Thymus (tissue), 11 donors: ENCODE results near the gene SAP130. TPM values are rescaled to one million over a fixed set of nuclear protein-coding genes. Genes with fewer than 3 reads are reported as not detected.

Source experiments
- DNase-seq, 9 donors: peaks; one replicate each; pipeline ENCODE4 v3.0.0-alpha.2; 2013; ENCODE audit warnings: low spot score in 9 of 9, low read depth in 6 of 9, missing footprints in 1 of 9
- H3K27ac ChIP-seq, 2 donors: one replicate each; pipeline ENCODE4 v1.5.1; 2013; ENCODE audit warnings: control low read depth in 1 of 2, low read depth in 1 of 2, low read length in 1 of 2, mild to moderate bottlenecking in 1 of 2, moderate library complexity in 1 of 2
- H3K27me3 ChIP-seq, 2 donors: one replicate each; pipeline ENCODE4 v1.5.1; 2013; ENCODE audit warnings: low read length in 1 of 2; ENCODE audit not compliant: control insufficient read depth in 2 of 2, insufficient read depth in 1 of 2
- H3K36me3 ChIP-seq, 2 donors: one replicate each; pipeline ENCODE4 v1.5.1; 2013; ENCODE audit warnings: low read length in 1 of 2, mild to moderate bottlenecking in 1 of 2, moderate library complexity in 1 of 2; ENCODE audit not compliant: control insufficient read depth in 2 of 2, insufficient read depth in 2 of 2
- H3K4me1 ChIP-seq, 2 donors: one replicate each; pipeline ENCODE4 v1.5.1; 2013; ENCODE audit warnings: low read length in 2 of 2; ENCODE audit not compliant: control insufficient read depth in 2 of 2, insufficient read depth in 2 of 2
- H3K4me3 ChIP-seq, 2 donors: one replicate each; pipeline ENCODE4 v1.5.1; 2013; ENCODE audit warnings: low read length in 2 of 2, control low read depth in 1 of 2, mild to moderate bottlenecking in 1 of 2
- H3K9me3 ChIP-seq, 2 donors: one replicate each; pipeline ENCODE4 v1.5.1; 2013; ENCODE audit warnings: low read length in 1 of 2, mild to moderate bottlenecking in 1 of 2; ENCODE audit not compliant: control insufficient read depth in 2 of 2, insufficient read depth in 1 of 2
- WGBS: extraction: QIAGEN DNeasy Blood & Tissue Kit; methylation state at CpG from one replicate; pipeline ENCODE4 v1.1.7; 2013; 5-methylcytosine and 5-hydroxymethylcytosine counted together
- polyA plus RNA-seq: library from polyadenylated mRNA; stranded (reverse); fragments of 200-250 nt; gene quantifications from one replicate; pipeline ENCODE4 v1.2.3, GENCODE V29; 2013
- total RNA-seq: library from RNA; stranded (reverse); fragments of 120-200 nt; gene quantifications from one replicate; pipeline ENCODE4 v1.2.4, GENCODE V29; 2013
- donor health status: healthy.

Gene SAP130
- total and polyA plus RNA-seq, 2 donors, result 4.5 to 9.3 TPM

DNA sequence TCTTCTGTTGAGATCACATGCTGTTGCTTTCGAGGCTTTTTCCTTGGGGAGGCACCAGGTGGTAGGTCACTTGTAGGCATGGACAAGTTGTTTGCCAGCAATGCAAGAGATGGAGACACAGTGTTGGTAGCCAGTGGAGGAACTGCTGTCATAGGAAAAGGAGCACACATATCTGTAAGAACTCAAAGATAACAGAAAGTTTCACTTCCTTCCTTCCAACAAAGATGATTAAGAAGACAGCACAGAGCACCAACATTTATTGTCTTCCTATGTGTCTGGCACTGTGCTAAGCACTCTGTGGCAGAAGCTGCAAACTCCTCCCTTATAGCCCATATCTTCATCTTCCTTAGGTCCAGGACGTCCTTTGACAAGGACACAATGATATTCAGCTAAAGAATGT lies 77.6 kb downstream of the SAP130 start:
- Histone ChIP-seq H3K27me3 (no peaks in the 10 kb centered on the region), H3K4me3 (no peak overlapping the region), H3K27ac (no peak overlapping the region), H3K36me3 (peaks cover 58 to 78% of the 10 kb centered on the region in 2 donors), H3K9me3 (no peaks in the 10 kb centered on the region), H3K4me1 (no peaks in the 10 kb centered on the region)
- 100% methylated on average over 2 of the region's 2 CpGs for WGBS
- no peak for DNase-seq

DNA sequence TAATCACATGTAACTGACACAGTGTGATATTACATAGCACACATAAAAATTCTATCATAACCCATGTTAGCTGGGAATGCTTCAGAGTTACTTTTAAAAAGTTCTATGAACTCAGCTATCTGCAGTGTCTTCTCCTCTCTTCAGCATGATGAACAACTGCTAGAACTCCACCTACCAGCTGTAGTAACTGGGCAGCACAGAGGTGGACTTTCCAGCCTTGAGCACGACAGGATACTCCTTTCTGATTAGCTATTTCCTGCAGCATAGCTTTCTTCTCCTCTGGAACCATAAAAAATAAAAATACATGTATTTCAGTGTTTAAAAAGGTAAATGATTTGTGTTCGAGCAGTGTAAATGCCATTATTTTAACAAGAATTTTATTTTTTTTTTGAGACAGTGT lies 82.6 kb downstream of the SAP130 start:
- no peaks in the 10 kb centered on the region for H3K4me1 ChIP-seq
- no peaks in the 10 kb centered on the region for H3K27me3 ChIP-seq
- H3K4me3 ChIP-seq, result no peak overlapping the region
- peaks cover 71 to 85% of the 10 kb centered on the region in 2 donors for H3K36me3 ChIP-seq
- WGBS, result 100% methylated on average over 2 of the region's 2 CpGs
- H3K9me3 ChIP-seq, result peaks cover 0 to 1% of the 10 kb centered on the region in 2 donors
- no peak for DNase-seq
- H3K27ac ChIP-seq, result no peak overlapping the region

DNA sequence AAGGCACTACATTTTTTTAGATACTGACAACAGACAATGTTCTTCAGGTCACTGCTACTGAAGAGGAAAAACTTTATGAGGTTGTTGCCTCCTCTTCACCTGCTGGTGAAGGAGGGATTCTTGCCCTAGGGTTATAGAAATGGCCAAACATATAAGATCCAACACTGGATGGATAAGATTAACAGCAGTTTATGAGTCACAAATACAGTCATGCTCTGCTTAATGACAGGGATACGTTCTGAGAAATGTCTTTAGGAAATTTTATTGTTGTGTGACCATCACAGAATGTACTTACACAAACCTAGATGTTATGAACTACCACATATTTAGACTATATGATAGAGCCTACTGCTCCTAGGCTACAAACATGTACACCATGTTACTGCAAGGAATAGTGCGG lies 84.7 kb downstream of the SAP130 start:
- no peak for DNase-seq
- no peaks in the 10 kb centered on the region for H3K4me1 ChIP-seq
- WGBS, result 97% methylated on average over 2 of the region's 2 CpGs
- H3K36me3 ChIP-seq, result peaks cover 65 to 67% of the 10 kb centered on the region in 2 donors
- no peak overlapping the region for H3K4me3 ChIP-seq
- no peaks in the 10 kb centered on the region for H3K27me3 ChIP-seq
- no peak overlapping the region for H3K27ac ChIP-seq
- H3K9me3 ChIP-seq, result peaks cover 0 to 1% of the 10 kb centered on the region in 2 donors

DNA sequence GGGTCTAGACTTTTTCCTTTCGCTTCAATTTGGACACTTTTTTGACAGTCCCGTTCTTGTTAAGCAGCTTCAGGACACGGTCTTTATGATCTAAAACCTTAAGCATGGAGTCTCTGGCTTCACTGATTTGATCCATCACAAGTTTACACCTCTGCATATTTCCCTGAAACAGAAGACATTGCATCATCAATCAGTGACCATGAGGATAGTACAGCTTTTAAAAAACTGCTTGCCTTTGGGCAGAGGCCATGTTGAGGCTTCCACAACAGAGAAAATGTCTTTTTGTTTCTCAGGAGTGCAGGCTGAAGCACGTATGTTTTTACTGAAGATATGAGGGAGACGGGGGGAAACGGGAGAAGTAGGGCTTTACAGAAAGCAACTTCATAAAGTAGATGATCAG lies 85.9 kb downstream of the SAP130 start:
- H3K4me1 ChIP-seq, result no peaks in the 10 kb centered on the region
- no peak for DNase-seq
- H3K4me3 ChIP-seq, result no peak overlapping the region
- no peaks in the 10 kb centered on the region for H3K27me3 ChIP-seq
- peaks cover 59% of the 10 kb centered on the region in 2 donors for H3K36me3 ChIP-seq
- no peak overlapping the region for H3K27ac ChIP-seq
- 97% methylated on average over 6 of the region's 6 CpGs for WGBS
- peaks cover 0 to 1% of the 10 kb centered on the region in 2 donors for H3K9me3 ChIP-seq

DNA sequence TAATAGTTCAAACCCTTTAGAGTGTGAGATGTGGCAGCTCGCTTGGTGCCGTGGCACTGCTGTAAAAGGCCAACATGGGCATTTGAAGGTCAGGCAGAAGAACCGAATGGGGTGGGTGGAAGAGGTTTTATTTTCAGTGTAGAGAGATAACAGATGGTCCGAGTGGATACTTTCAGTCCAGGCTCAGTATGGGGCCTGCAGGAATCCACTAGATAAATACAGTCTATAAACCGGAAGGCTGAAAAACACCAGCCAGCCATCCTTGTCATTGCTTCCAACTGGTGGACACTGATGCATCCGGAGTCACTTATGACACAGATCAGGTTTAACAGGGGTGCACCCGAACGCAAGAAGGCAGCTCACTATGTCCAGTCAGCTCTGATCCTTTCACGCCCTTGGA lies 86.4 kb downstream of the SAP130 start:
- 98% methylated on average over 9 of the region's 9 CpGs for WGBS
- H3K9me3 ChIP-seq, result peaks cover 0 to 1% of the 10 kb centered on the region in 2 donors
- no peak for DNase-seq
- H3K27ac ChIP-seq, result no peak overlapping the region
- peaks cover 54 to 57% of the 10 kb centered on the region in 2 donors for H3K36me3 ChIP-seq
- H3K4me3 ChIP-seq, result no peak overlapping the region
- H3K27me3 ChIP-seq, result no peaks in the 10 kb centered on the region
- H3K4me1 ChIP-seq, result no peaks in the 10 kb centered on the region

- Histone ChIP-seq H3K27me3 (no peaks in the 10 kb centered on the region), H3K4me1 (no peaks in the 10 kb centered on the region), H3K27ac (no peak overlapping the region), H3K4me3 (no peak overlapping the region), H3K36me3 (peaks cover 46 to 51% of the 10 kb centered on the region in 2 donors), H3K9me3 (peaks cover 0 to 1% of the 10 kb centered on the region in 2 donors)
- DNase-seq, result no peak
- 90% methylated on average over 12 of the region's 12 CpGs for WGBS
Measured at GRCh38 chr2:127940641-127941040, 87.2 kb downstream of the SAP130 start.

DNA sequence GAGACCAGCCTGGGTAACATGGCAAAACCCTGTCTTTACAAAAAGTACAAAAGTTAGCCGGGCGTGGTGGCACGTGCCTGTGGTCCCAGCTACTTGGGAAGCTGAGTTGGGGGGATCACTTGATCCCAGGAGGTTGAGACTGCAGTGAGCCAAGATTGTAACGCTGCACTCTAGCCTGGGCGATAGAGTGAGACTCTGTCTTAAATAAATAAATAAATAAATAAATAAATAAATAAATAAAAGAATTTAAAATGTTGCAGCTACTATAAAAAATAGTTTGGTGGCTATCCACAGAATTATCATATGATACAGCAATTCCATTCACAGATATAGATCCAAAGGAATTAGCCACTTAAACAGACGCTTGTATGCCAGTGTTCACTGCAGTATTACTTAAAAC lies 92.5 kb downstream of the SAP130 start:
- Histone ChIP-seq H3K4me1 (no peaks in the 10 kb centered on the region), H3K36me3 (peaks cover 2% of the 10 kb centered on the region in 2 donors), H3K9me3 (no peaks in the 10 kb centered on the region), H3K27ac (no peak overlapping the region), H3K4me3 (no peak overlapping the region), H3K27me3 (no peaks in the 10 kb centered on the region)
- DNase-seq, result no peak
- WGBS, result 96% methylated on average over 6 of the region's 6 CpGs

DNA sequence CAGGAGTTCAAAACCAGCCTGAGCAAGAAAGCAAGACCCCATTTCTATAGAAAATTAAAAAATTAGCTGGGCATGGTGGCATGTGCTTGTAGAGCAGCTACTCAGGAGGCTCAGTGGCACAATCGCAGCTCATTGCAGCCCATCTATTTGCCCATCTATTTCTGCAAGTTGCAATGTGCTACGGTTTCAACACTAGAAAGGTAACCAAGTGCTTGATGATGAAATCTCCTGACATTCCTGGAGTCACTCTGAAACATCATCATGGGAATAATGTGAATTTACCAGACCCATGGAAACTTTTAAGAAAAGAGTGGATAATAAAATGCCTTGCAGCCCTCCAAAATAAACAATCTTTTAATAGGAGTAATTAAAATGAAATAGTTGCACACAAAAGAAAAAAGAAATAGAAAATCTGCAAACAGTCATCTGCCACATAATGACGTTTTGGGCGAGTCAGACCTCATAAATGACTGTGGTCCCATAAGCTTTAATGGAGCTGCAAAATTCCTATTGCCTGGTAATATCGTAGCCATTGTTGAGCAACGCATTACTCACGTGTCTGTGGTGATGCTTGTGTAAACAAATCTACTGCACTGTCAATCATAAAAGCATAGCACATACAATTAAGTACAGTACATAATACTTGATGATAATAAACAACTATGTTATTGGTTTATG lies 95.5 kb downstream of the SAP130 start:
- 95% methylated on average over 7 of the region's 7 CpGs for WGBS
- H3K4me1 ChIP-seq, result no peaks in the 10 kb centered on the region
- H3K9me3 ChIP-seq, result no peaks in the 10 kb centered on the region
- no peak overlapping the region for H3K4me3 ChIP-seq
- H3K36me3 ChIP-seq, result no peaks in the 10 kb centered on the region
- no peaks in the 10 kb centered on the region for H3K27me3 ChIP-seq
- no peak for DNase-seq
- no peak overlapping the region for H3K27ac ChIP-seq

DNA sequence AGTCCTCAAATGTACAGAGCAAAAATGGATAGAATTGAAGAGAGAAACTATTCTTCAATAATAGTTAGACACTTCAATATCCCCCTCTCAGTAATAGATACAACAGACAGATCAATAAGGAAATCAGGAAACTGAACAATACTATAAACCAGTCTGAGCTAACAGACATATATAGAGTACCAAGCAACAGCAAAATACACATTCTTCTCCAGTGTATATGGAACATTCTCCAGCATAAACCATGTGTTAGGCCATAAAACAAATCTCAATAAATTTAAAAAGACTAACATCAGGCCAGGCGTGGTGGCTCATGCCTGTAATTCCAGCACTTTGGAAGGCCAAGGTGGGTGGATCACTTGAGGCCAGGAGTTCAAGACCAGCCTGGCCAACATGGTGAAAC lies 98.4 kb downstream of the SAP130 start:
- DNase-seq, result no peak
- Histone ChIP-seq H3K27ac (no peak overlapping the region), H3K4me1 (no peaks in the 10 kb centered on the region), H3K36me3 (no peaks in the 10 kb centered on the region), H3K4me3 (no peak overlapping the region), H3K27me3 (no peaks in the 10 kb centered on the region), H3K9me3 (no peaks in the 10 kb centered on the region)
- 96% methylated on average over 1 of the region's 1 CpG for WGBS
